Activated CD4-positive, CD25-positive, alpha-beta regulatory T cell treated with anti-CD3 and anti-CD28 coated beads, Interleukin-2, amount 50 U/mL, for 24 hours (primary cell): Measurements from ENCODE around the gene DRC3.

Experiments used
- ATAC-seq, 2 donors: fragments of 150-1000 bp; cut with Tn5 transposase; one replicate each; pipeline ENCODE4 v1.10.0; 2021; ENCODE audit warnings: mild to moderate bottlenecking in 1 of 2, moderate library complexity in 1 of 2

Gene DRC3

DNA sequence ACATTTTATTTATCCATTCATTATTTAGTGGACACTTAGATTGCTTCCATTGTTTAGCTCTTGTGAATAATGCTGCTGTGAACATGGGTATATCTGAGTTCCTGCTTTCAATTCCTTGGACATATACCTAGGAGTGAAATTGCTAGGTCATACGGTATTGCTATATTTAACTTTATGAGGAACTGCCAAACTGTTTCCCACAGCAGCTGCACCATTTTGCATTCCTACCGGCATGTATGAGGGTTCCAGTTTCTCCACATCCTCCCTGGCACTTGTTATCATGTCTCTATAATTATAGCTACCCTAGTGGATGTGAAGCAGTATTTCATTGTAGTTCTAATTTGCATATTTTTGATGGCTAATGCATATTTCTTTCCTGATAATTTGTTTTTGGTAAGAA, 91.4 kb downstream of the DRC3 start:
- ATAC-seq, result no peak

DNA sequence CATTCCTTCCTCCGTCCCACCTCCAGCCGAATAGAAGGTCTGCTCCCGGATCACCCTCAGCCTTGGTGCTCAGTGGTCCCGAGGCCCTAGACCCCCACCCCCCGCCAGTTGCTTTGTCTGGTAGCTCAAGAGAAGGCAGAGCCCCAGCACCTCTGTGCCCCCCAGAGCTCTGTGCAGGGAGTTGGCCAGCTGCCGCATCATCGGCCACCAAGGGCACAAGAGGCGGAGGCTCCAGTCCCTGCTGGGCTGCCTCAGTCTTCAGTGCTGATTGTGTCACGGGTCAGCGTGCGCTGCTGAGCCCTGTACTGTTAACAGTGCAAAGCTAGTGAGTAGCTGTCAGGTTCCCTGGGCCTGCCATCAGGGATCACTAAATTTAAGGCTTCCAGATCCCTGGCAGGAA, 92.9 kb downstream of the DRC3 start:
- ATAC-seq, result no peak
